Hematopoietic multipotent progenitor cell treated with erythropoietin and hydrocortisone succinate and interleukin-3 and kit ligand, for 4 days (in vitro differentiated cells): ENCODE data around the gene LYZL1.
"Not testable (repeated sequence)": the region's sequence is repeated elsewhere in the genome, so short reads cannot be mapped to it uniquely, and the experiment has no call there.

Experiments
- DNase-seq: peaks from one replicate; pipeline ENCODE4 v3.0.0-alpha.2; 2015

The LYZL1 gene

DNA sequence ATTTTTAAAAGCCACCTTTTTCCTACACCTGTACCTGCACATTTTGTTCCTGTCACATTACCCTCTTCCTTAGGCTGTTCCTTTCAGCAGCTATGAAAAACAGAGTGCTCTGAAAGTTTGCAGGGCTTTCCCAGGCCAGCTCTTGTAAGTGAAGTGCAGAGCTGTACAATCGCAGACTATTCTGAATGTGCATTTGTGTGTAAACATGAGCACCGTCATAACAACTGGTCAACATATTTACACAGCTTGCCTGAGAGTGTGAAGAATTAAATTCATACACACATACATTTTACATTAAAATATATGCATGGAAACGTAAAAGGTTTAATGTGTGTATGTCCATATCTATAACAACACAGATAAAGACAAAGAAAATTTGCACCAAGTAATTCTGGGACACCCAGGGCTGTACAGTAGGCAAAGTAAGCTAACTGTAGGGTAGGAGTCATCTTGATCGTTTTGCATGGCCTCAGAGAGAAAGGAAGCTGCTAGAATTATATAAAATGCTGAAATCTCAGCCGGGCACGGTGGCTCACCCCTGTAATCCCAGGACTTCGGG lies 23.6 kb upstream of the LYZL1 start:
- DNase-seq = no peak

- DNase-seq = no peak
These were observed 22.2 kb upstream of the LYZL1 start for GRCh38 chr10:29266641-29267040.

GRCh38 chr10:29268011-29268410 lies 20.9 kb upstream of the LYZL1 start:
- DNase-seq = no peak

- no peak for DNase-seq
These were observed 19.4 kb upstream of the LYZL1 start for GRCh38 chr10:29269486-29269885.

GRCh38 chr10:29270883-29271282 lies 18.0 kb upstream of the LYZL1 start:
- no peak for DNase-seq

DNA sequence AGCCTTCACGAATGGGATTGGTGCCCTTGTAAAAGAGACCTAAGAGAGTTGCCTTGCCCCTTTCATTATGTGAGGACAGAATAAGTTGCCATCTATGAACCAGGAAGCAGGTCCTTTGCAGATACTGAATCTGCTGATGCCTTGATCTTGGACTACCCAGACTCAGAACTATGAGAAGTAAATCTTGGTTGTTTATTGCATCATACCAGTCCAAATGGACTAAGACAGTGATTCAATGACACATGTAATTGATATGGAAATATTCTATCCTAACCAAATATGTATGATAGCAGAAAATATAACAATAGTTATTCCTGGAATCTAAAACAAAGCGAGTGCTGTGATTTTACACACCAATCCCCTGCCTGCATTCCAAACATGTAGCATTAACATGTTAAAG lies 17.0 kb upstream of the LYZL1 start:
- DNase-seq = no peak

GRCh38 chr10:29273478-29273877 lies 15.4 kb upstream of the LYZL1 start:
- no peak for DNase-seq

- no peak for DNase-seq
These were observed 12.5 kb upstream of the LYZL1 start for GRCh38 chr10:29276251-29276850.

DNA sequence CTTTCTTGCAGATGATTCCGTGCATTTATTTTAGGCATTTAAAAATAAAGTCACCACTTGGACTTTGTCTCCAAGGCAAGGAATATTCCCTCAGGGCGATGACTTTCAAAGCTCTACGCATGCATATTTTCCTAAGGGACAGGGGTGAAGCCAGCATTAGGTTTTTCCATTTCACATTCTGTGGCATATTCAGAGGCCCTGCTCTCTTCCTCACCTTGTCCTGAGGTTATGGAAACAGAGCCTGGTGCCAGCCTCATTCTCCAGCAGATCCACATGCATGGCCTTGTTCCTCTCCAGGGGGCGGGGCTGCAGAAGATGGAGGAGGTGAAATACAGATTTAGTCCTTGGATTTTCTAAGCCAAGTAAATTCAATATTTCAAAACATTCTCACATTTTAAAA lies 11.6 kb upstream of the LYZL1 start:
- no peak for DNase-seq

GRCh38 chr10:29279779-29280487 lies 8.9 kb upstream of the LYZL1 start:
- no peak for DNase-seq

- DNase-seq = no peak
These were observed 8.4 kb upstream of the LYZL1 start for GRCh38 chr10:29280488-29280840.

- DNase-seq = no peak
These were observed 3.2 kb upstream of the LYZL1 start for GRCh38 chr10:29285624-29286051.

DNA sequence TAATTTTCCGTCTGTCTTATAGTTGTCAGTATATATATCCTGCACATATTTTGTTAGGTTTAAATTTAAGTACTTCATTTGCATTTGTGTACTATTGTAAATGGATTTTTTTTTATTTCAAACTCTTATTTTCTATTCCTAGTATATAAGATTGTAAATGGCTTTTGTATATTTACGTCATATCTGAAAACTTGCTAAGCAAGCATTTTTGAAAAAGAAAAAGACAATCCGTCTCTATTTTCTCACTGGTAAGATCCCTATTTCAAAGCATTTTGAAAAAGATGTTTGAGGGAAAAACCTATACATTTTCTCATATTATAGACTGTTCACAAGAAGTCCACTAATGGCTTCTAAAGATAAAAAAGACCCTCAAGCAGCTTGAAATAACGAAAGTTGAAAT lies 1.2 kb upstream of the LYZL1 start:
- no peak for DNase-seq

DNA sequence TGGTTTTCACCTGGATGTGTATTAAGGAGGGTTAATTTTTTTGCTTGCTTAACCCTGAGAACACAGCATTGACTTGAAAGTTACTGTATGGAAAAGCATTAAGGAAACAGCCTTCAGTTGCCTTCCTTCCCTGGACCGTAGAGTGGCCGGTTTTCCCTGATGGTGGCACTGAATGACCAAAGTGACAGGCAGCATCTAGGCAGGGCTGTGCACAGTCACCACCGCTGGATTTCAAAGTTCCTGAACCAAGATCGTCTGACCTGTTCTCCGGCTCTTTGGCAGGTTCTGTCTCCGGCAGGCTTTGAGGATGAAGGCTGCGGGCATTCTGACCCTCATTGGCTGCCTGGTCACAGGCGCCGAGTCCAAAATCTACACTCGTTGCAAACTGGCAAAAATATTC lies 2.7 kb downstream of the LYZL1 start:
- not testable (repeated sequence) for DNase-seq

DNA sequence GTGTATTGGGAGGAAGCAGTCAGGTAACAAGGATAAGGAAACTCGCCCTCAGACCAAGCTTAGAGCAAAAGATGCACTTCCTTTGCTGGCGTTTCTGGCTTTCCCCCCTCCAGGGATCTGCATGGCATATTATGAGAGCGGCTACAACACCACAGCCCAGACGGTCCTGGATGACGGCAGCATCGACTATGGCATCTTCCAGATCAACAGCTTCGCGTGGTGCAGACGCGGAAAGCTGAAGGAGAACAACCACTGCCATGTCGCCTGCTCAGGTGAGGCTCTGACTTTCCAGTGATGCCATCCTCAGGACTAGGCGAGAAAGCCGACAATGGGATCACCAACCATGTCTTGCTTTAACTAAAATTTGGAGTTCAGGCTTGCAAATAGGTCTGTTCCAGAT lies 3.5 kb downstream of the LYZL1 start:
- DNase-seq = not testable (repeated sequence)

DNA sequence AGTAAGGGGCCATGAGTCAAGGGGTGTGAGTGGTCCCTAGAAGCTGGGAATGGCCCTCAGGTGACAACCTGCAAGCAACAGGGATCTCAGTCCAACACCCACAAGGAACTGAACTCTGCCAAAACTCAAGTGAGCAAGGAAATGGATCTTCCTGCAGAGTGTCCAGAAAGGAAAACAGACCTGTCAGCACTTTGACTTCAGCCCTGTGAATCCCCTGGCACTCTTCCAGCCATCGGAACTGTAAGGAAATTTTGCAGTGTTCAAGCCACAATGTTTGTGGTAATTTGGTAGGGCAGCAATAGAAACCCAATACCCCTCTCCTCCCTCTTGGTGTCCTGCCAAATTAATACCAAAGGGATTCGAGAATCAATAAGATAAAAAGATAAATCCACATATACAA lies 6.9 kb downstream of the LYZL1 start:
- DNase-seq = no peak

DNA sequence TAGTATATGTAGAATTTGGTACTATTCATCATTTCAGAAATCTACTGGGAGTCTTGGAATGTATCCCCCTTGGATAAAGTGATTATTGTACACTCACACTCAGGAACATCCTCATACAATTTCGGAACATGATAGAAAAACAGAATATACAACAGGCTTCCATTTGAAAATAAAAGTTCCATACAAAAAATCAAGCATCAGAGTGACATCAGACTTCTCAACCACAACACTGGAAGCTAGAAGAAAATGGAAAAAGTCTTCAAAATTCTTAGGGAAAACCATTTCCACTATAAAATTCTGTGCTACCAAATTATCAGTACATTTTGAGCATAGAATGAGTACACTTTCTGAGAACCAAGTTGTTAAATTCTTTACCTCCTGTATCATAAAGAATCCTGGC lies 8.8 kb downstream of the LYZL1 start:
- DNase-seq = no peak

GRCh38 chr10:29301359-29301910 lies 12.6 kb downstream of the LYZL1 start:
- no peak for DNase-seq

DNA sequence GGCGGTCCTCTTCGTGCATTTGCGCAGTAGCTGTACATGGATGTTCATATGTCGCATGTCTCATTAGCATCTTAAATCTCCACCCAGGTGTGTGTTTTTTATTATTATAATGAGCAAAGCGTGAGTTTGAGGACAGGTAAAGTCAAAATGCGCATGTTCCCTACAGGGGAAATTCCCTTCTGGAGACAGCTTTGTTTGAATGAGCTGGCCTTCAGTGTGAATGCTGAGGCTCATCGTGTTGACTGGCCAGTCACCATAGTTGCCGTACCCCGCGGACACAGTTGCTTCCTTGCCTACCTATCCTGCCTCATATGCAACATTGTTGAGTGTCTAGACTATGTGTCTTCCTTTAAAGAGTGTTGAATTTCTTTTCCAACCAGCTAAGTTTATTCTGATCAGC lies 13.6 kb downstream of the LYZL1 start:
- DNase-seq = no peak

DNA sequence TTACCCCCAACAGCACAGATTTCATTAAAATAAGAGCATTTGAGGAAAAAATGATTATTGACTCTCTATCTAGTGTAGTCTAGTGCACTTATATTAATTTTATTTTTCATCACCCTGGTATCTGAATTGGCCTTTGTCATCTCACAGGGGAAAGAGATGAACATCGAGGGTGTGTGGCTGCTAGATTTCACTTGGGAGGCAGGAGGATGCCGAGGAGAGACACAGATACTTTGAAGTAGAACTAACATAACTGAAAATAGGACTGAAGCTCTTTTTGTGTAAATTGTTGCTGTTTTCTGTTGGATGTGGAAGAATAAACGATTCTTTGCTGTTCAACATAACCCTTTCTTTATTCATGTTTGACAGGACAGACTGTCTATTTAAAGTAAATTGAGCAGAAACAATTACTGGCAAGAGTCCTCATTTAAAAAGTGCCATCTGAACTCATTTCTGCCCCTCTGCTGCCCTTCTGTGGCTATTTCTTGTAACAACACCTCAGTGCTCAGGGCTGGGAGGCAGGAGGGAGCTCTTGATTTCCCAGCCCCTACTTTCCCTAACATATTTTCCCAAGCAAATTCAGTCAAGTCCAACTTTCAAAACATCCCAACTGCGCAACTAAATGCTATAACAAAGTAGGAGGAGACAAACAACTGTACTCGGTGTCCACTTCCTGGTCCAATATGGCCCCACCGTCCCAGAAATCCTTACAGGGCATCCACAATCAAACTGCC lies 15.6 kb downstream of the LYZL1 start:
- peak; percentile 82 for DNase-seq

GRCh38 chr10:29304995-29305335 lies 16.1 kb downstream of the LYZL1 start:
- peak; percentile 42 for DNase-seq

- no peak for DNase-seq
These were observed 17.8 kb downstream of the LYZL1 start for GRCh38 chr10:29306688-29307087.

GRCh38 chr10:29308142-29308541 lies 19.3 kb downstream of the LYZL1 start:
- not testable (repeated sequence) for DNase-seq

DNA sequence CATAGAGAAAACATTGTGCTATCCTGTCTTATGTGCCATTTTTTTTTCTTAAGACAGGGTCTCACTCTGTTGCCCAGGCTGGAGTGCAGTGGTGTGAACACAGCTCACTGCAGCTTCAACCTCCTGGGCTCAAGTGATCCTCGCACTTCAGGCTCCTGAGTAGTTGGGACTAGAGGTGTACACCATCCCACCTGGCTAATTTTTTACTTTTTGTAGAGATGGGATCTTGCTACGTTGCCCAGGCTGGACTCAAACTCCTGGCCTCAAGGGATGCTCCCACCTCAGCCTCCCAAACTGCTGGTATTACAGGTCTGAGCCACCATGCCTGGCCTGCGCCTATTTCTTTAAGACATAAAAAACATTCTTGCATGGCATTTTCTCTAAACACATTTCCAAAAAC lies 20.6 kb downstream of the LYZL1 start:
- DNase-seq = no peak
